ENCODE data around the gene ZFHX3.

- TF ChIP-seq EP300 (IDR thresholded peaks at IDR 0.05; ENCODE audit: borderline replicate concordance) = no peak
- TF ChIP-seq RAD21 (IDR thresholded peaks at IDR 0.05; ENCODE audit: low read depth) = no peak
- no peak for TF ChIP-seq CEBPB (IDR thresholded peaks at IDR 0.05)
- TF ChIP-seq YY1 (IDR thresholded peaks at IDR 0.05; ENCODE audit: low read depth) = no peak
- no peak for TF ChIP-seq TAF1 (IDR thresholded peaks at IDR 0.05; ENCODE audit: low read depth)
- TF ChIP-seq MAX (IDR thresholded peaks at IDR 0.05) = no peak
- TF ChIP-seq REST (IDR thresholded peaks at IDR 0.05; ENCODE audit: low read depth) = no peak
- no peak for TF ChIP-seq TCF12 (IDR thresholded peaks at IDR 0.05; ENCODE audit: low read depth)
- TF ChIP-seq EGR1 (IDR thresholded peaks at IDR 0.05) = no peak
- no peak for TF ChIP-seq TEAD4 (IDR thresholded peaks at IDR 0.05)
- no peak for TF ChIP-seq CREB1 (IDR thresholded peaks at IDR 0.05; ENCODE audit: low read depth)
- no peak for TF ChIP-seq NFIC (IDR thresholded peaks at IDR 0.05)
- TF ChIP-seq USF1 (IDR thresholded peaks at IDR 0.05) = no peak
- TF ChIP-seq ZBTB7A (IDR thresholded peaks at IDR 0.05; ENCODE audit: low read depth) = no peak
Observed at GRCh38 chr16:73062001-73062616, 14.2 kb upstream of the ZFHX3 start.
